Activated naive CD8-positive, alpha-beta T cell treated with anti-CD3 and anti-CD28 coated beads, Interleukin-2, amount 50 U/mL, for 16 hours (primary cell): ENCODE measurements around the gene UNKL.

Source experiments
- DNase-seq: peaks from one replicate; pipeline ENCODE4 v3.0.0-alpha.2; 2020; ENCODE audit warnings: low read depth, low spot score

UNKL gene

GRCh38 chr16:1431497-1432270 lies 17.2 kb upstream of the UNKL start:
- no peak for DNase-seq

GRCh38 chr16:1430759-1431496 lies 16.4 kb upstream of the UNKL start, which contains the start of gene PERCC1:
TSS of gene PERCC1 (plus strand) at chr16:1431078. CDS start at chr16:1432594, 1,516 bp downstream.
- DNase-seq = no peak

GRCh38 chr16:1430214-1430758 lies 15.8 kb upstream of the UNKL start:
- no peak for DNase-seq

DNA sequence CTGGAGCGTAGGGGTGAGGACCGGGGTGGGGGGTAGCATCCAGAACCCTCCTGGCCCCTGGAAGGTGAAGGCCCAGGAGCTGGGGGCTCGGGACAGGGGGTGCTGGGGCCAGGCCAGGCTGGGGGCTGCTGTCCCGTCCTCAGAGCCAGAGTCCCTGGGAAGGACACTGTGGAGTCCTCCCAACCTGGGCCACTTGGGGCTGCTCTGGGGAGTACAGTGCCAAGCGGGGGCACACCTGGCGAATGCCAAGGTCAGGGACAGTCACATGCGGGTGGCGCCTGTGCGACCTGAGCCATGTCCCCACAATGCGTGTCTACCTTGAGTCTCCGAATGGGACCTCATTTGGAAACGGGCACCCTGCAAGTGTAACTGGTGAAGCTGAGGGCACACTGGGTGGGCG lies 15.1 kb upstream of the UNKL start:
- DNase-seq = no peak

DNA sequence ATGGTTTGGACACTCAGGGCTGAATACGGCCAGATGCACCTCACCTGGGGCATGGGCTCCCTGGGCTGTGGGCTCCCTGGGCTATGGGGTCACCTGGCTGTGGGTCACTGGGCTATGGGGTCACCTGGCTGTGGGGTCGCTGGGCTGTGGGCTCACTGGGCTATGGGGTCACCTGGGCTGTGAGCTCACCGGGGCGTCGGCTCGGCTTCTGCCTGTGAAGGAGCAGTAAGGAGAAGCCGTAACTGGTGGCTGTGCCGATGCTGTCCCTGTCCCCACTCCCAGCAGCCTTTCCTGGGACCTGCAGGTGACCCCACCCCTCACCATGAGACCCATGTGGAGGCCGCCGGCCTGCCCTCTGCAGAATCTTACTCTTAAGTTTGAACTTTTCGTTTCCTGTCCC lies 14.5 kb upstream of the UNKL start:
- DNase-seq = no peak

- DNase-seq = peak; percentile 20
Measured at GRCh38 chr16:1428511-1428910, 14.0 kb upstream of the UNKL start.

- no peak for DNase-seq
Measured at GRCh38 chr16:1427473-1428461, 13.3 kb upstream of the UNKL start.

- DNase-seq = no peak
Measured at GRCh38 chr16:1426734-1427471, 12.4 kb upstream of the UNKL start.

GRCh38 chr16:1425616-1426370 lies 11.3 kb upstream of the UNKL start:
- DNase-seq = no peak

GRCh38 chr16:1424028-1424427 lies 9.5 kb upstream of the UNKL start:
- no peak for DNase-seq

- DNase-seq = no peak
Measured at GRCh38 chr16:1422076-1422475, 7.6 kb upstream of the UNKL start.

DNA sequence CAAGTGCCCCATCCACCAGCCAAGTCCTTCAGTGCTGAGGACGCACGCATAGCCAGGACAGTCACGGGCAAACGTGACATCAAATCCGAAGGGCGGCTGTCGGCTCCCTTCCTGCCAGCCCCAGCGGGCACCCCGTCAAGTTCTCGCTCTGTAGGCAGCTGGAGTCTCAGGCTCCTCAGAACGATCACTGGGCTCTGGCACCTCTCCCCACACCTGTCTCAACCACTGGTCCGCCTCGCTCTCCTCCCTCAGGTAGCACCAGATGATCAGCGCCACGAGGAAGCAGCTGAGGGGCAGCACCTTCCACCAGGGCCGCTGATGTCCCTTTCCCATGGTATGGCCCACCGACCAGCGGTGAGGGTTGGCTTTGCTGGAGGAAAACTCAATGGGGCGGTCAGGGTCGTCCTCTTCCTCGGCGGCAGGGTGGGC lies 5.6 kb upstream of the UNKL start:
- DNase-seq = no peak

DNA sequence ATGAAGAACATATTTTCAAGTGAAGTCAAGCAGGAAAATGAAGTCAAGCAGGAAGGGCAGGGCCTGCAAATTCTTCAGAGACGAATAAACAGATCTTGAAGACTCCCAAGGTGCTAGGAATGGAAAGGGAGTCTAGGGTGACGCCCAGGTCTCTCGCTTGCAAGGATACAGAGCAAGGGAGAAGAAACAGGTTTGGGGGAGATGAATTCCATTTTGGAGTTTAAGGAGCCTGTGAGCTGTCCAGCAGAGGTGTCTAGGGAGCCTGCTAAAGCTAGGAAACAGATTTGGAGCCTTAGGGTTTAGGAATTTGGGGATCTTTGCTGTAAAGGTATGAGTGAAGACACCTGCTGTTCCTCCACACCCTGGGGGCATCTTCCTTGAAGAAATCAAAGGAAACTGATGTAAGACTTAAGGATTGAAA lies 2.0 kb upstream of the UNKL start:
- no peak for DNase-seq

DNA sequence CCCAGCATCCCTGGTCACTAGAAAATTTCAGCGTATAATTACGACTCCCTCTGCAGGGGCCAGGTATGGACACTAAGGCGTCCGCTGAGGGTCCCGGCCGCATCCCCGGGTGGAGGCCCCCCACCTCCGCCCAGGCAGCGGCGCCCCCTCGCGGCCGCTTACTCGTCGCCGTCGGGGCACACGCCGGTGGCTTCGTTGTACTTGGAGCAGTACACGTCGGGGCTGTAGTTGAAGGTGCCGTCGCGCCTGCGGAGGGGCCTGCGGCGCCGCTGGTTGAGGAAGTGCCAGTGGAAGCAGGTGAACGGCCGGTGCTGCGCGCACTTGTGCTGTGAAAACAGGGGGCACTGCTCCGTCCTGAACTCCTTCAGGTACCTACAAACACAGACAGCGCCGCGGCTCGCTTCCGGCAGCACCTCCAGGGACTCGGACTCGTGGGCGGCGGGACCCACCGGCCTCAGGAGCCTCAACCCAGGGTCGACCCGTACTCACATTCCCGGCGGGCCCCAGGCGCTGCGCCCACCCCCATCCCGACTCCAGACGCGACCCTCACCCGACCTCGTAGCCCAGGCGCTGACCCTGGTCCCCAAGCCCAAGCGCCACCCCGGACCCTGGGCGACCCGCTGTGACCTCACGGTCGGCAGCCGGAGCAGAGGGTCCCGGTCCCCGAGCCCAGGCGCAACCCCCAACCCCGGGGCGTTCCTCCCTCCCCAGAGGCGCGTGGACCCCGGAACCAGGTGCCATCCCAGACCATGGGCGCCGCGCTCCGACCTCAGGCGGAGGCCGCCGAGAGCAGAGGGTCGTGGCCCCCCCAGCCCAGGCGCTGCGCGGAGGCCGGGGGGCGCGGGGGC lies 596 bp downstream of the UNKL start:
- peak; percentile 25 for DNase-seq

- DNase-seq = no peak
Measured at GRCh38 chr16:1412847-1413246, 1.7 kb downstream of the UNKL start.

GRCh38 chr16:1408171-1408837 lies 6.2 kb downstream of the UNKL start:
- DNase-seq = peak; percentile 93

GRCh38 chr16:1407753-1408152 lies 6.8 kb downstream of the UNKL start:
- DNase-seq = no peak

- DNase-seq = no peak
Measured at GRCh38 chr16:1403733-1404132, 10.8 kb downstream of the UNKL start.

DNA sequence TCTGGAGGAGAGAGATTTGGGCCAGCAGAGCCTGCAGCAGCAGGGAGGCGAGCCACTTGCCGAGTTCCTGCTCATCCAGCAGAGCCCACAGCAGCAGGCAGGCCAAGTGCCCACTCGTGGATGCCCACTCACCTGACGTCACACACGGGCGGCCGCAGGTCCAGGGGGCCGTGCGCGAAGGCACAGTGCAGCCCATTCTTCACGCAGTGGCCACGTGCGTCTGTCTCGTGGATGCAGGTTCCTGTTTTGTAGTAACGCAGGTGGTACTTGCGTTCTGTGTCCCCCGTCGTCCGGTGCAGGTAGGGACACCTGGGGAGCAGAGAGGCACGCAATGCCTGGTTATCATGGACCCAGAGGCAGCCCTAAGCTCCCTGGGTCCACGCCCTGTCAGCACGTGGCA lies 11.5 kb downstream of the UNKL start:
- no peak for DNase-seq
